Measurements from ENCODE around the gene PARD3B. TPM values are rescaled to one million over a fixed set of nuclear protein-coding genes. Genes with fewer than 3 reads are reported as not detected.

Gene PARD3B
- total and polyA plus RNA-seq, 7 donors, result 3.2 to 64.0 (median 42.5) TPM

GRCh38 chr2:204779771-204780170 is 234.5 kb downstream of the PARD3B start:
- Histone ChIP-seq H3K4me1 (peaks cover 0 to 26% (median 23%) of the 10 kb centered on the region in 4 donors), H3K27ac (no peak overlapping the region), H3K9me3 (no peaks in the 10 kb centered on the region), H3K36me3 (no peaks in the 10 kb centered on the region), H3K27me3 (no peaks in the 10 kb centered on the region), H3K4me3 (no peak overlapping the region)
- DNase-seq, result no peak
- TF ChIP-seq, protein P1, sequence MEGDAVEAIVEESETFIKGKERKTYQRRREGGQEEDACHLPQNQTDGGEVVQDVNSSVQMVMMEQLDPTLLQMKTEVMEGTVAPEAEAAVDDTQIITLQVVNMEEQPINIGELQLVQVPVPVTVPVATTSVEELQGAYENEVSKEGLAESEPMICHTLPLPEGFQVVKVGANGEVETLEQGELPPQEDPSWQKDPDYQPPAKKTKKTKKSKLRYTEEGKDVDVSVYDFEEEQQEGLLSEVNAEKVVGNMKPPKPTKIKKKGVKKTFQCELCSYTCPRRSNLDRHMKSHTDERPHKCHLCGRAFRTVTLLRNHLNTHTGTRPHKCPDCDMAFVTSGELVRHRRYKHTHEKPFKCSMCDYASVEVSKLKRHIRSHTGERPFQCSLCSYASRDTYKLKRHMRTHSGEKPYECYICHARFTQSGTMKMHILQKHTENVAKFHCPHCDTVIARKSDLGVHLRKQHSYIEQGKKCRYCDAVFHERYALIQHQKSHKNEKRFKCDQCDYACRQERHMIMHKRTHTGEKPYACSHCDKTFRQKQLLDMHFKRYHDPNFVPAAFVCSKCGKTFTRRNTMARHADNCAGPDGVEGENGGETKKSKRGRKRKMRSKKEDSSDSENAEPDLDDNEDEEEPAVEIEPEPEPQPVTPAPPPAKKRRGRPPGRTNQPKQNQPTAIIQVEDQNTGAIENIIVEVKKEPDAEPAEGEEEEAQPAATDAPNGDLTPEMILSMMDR (IDR thresholded peaks at IDR 0.05), result no peak
- TF ChIP-seq POLR2A (IDR thresholded peaks at IDR 0.05), result no peak
- no peak for TF ChIP-seq EP300 (IDR thresholded peaks at IDR 0.05)
- no peak for TF ChIP-seq POLR2AphosphoS5 (IDR thresholded peaks at IDR 0.05)
- intact Hi-C loops (cut with DNase I), result no loop called here

- TF ChIP-seq POLR2AphosphoS5 (IDR thresholded peaks at IDR 0.05), result no peak
- TF ChIP-seq POLR2A (IDR thresholded peaks at IDR 0.05), result no peak
- TF ChIP-seq EP300 (IDR thresholded peaks at IDR 0.05), result no peak
- TF ChIP-seq, protein P1 (IDR thresholded peaks at IDR 0.05), result no peak
- H3K36me3 ChIP-seq, result no peaks in the 10 kb centered on the region
- no peak for DNase-seq
- H3K27me3 ChIP-seq, result no peaks in the 10 kb centered on the region
- no peaks in the 10 kb centered on the region for H3K9me3 ChIP-seq
- H3K27ac ChIP-seq, result no peak overlapping the region
- H3K4me1 ChIP-seq, result peaks cover 0 to 7% (median 5%) of the 10 kb centered on the region in 4 donors
- WGBS, 2 donors, result 91 to 93% methylated on average over 1 of the region's 1 CpG
- intact Hi-C loops (cut with DNase I), result no loop called here
- H3K4me3 ChIP-seq, result no peak overlapping the region
These were observed 236.7 kb downstream of the PARD3B start for GRCh38 chr2:204781941-204782340.

DNA sequence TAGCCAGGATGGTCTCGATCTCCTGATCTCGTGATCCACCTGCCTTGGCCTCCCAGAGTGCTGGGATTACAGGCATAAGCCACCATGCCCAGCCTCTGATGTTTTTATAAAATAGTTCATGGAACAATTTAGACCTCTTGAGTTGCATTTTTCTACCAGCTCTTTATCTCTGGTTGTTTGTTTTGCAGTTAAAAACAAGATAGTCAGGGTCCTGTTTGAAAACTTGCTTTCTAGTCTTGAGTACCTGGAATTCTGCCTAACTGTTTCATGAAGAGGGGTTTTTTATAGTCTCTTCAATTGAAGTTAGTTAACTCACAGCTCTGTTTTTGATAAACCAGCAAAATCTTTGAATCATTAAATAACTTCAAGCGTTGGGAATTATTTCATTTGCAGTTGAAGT is 244.8 kb downstream of the PARD3B start:
- Histone ChIP-seq H3K4me1 (peaks cover 0 to 13% (median 5%) of the 10 kb centered on the region in 4 donors), H3K27ac (no peak overlapping the region), H3K36me3 (no peaks in the 10 kb centered on the region), H3K27me3 (no peaks in the 10 kb centered on the region), H3K4me3 (no peak overlapping the region), H3K9me3 (no peaks in the 10 kb centered on the region)
- TF ChIP-seq, protein P1 (IDR thresholded peaks at IDR 0.05), result no peak
- TF ChIP-seq POLR2AphosphoS5 (IDR thresholded peaks at IDR 0.05), result no peak
- no peak for TF ChIP-seq POLR2A (IDR thresholded peaks at IDR 0.05)
- TF ChIP-seq EP300 (IDR thresholded peaks at IDR 0.05), result no peak
- WGBS, 2 donors, result 80 to 97% methylated on average over 3 of the region's 3 CpGs
- DNase-seq, result no peak
- intact Hi-C loops (cut with DNase I), result no loop called here

- H3K36me3 ChIP-seq, result no peaks in the 10 kb centered on the region
- H3K27me3 ChIP-seq, result no peaks in the 10 kb centered on the region
- H3K9me3 ChIP-seq, result no peaks in the 10 kb centered on the region
- DNase-seq, result no peak
- H3K4me1 ChIP-seq, result peaks cover 0 to 13% (median 5%) of the 10 kb centered on the region in 4 donors
- TF ChIP-seq, protein P1 (IDR thresholded peaks at IDR 0.05), result no peak
- TF ChIP-seq POLR2A (IDR thresholded peaks at IDR 0.05), result no peak
- TF ChIP-seq POLR2AphosphoS5 (IDR thresholded peaks at IDR 0.05), result no peak
- TF ChIP-seq EP300 (IDR thresholded peaks at IDR 0.05), result no peak
- H3K4me3 ChIP-seq, result no peak overlapping the region
- intact Hi-C loops (cut with DNase I), result no loop called here
- no peak overlapping the region for H3K27ac ChIP-seq
These were observed 246.0 kb downstream of the PARD3B start for GRCh38 chr2:204791230-204791629.

GRCh38 chr2:204794624-204795023 is 249.3 kb downstream of the PARD3B start:
- no peak overlapping the region for H3K4me3 ChIP-seq
- H3K36me3 ChIP-seq, result no peaks in the 10 kb centered on the region
- peaks cover 0 to 13% (median 5%) of the 10 kb centered on the region in 4 donors for H3K4me1 ChIP-seq
- no peaks in the 10 kb centered on the region for H3K9me3 ChIP-seq
- H3K27ac ChIP-seq, result no peak overlapping the region
- no peak for TF ChIP-seq POLR2AphosphoS5 (IDR thresholded peaks at IDR 0.05)
- TF ChIP-seq POLR2A (IDR thresholded peaks at IDR 0.05), result no peak
- TF ChIP-seq, protein P1 (IDR thresholded peaks at IDR 0.05), result no peak
- no peak for TF ChIP-seq EP300 (IDR thresholded peaks at IDR 0.05)
- intact Hi-C loops (cut with DNase I), result no loop called here
- DNase-seq, result no peak
- H3K27me3 ChIP-seq, result no peaks in the 10 kb centered on the region
- 95% methylated on average over 2 of the region's 2 CpGs for WGBS, 2 donors

All from sigmoid colon (tissue), 7 donors.